Breast epithelium (tissue), 4 donors: Measurements from ENCODE around the gene ZCCHC14. TPM values are rescaled to one million over a fixed set of nuclear protein-coding genes. Genes with fewer than 3 reads are reported as not detected.
"Not testable (repeated sequence)": the region's sequence is repeated elsewhere in the genome, so short reads cannot be mapped to it uniquely, and the experiment has no call there.

Experiments
- DNase-seq, 2 donors: peaks; one replicate each; pipeline ENCODE4 v3.0.0-alpha.2; 2019; ENCODE audit warnings: low spot score in 2 of 2
- H3K27ac ChIP-seq, 2 donors: fragments of 200-600 bp; sonication (generic) in 1 of 2; one replicate each; pipeline ENCODE4 v1.5.1; 2016 to 2019; ENCODE audit warnings: mild to moderate bottlenecking in 1 of 2
- H3K27me3 ChIP-seq, 2 donors: fragments of 200-600 bp; sonication (generic) in 1 of 2; one replicate each; pipeline versions ENCODE4 v1.5.1 to v1.6.0; 2017 to 2019; ENCODE audit warnings: control low read depth in 1 of 2, mild to moderate bottlenecking in 1 of 2
- H3K36me3 ChIP-seq: fragments of 200-600 bp; one replicate; pipeline ENCODE4 v1.5.1; 2019
- H3K4me1 ChIP-seq, 2 donors: fragments of 200-600 bp; sonication (generic); one replicate each; pipeline ENCODE4 v1.5.1; 2016 to 2019; ENCODE audit warnings: control low read depth in 1 of 2
- H3K4me3 ChIP-seq, 3 donors: fragments of 200-600 bp; sonication (generic); 1 replicate in 2 of 3; 2 replicates in 1 of 3; pipeline ENCODE4 v1.5.1; 2016 to 2019; ENCODE audit warnings: mild to moderate bottlenecking in 3 of 3, moderate library complexity in 2 of 3
- H3K9me3 ChIP-seq, 2 donors: fragments of 200-600 bp; sonication (generic) in 1 of 2; one replicate each; pipeline ENCODE4 v1.5.1; 2016 to 2019; ENCODE audit warnings: control low read depth in 1 of 2
- CTCF ChIP-seq, 3 donors: fragments of 450-650 bp; IDR thresholded peaks; one replicate each; pipeline ENCODE4 v1.5.1; 2016 to 2017; ENCODE audit warnings: antibody characterized with exemption in 3 of 3, mild to moderate bottlenecking in 3 of 3, moderate library complexity in 3 of 3
- POLR2A ChIP-seq: fragments of 450-650 bp; IDR thresholded peaks from one replicate; pipeline ENCODE4 v1.6.1; 2016; ENCODE audit warnings: antibody characterized with exemption, mild to moderate bottlenecking, moderate library complexity
- POLR2AphosphoS5 ChIP-seq, 3 donors: sonication (generic); formaldehyde crosslinking; IDR thresholded peaks; one replicate each; pipeline ENCODE4 v1.6.1; 2017; ENCODE audit warnings: antibody characterized with exemption in 3 of 3
- intact Hi-C: fragments of 100-400 bp; cut with DNase I; formaldehyde crosslinking; loops from one replicate; pipeline ENCODE4 v1.15.1; 2023; ENCODE audit warnings: low total_unique reads
- total RNA-seq, 3 donors: library from RNA; depleted of rRNA; stranded (reverse); fragments of >200 nt; gene quantifications; one replicate each; pipeline ENCODE4 v1.1.0, GENCODE V29; 2016

ZCCHC14 gene
- total RNA-seq, 3 donors from 2014 or later = 15.2 to 21.0 (median 18.7) TPM

GRCh38 chr16:87498324-87499188 is 5.7 kb upstream of the ZCCHC14 start:
- intact Hi-C loops = no loop called here

GRCh38 chr16:87497767-87498290 is 5.0 kb upstream of the ZCCHC14 start:
- intact Hi-C loops = not testable (repeated sequence)

More at GRCh38 chr16:87498324-87499188, 5.7 kb upstream of the ZCCHC14 start:
- Histone ChIP-seq H3K36me3 (no peaks in the 10 kb centered on the region), H3K4me3 (no peak overlapping the region), H3K4me1 (no peaks in the 10 kb centered on the region), H3K27me3 (no peaks in the 10 kb centered on the region), H3K27ac (no peak overlapping the region), H3K9me3 (no peaks in the 10 kb centered on the region)
- DNase-seq = no peak
- TF ChIP-seq CTCF (IDR thresholded peaks at IDR 0.05) (no peak), POLR2A (no peak), POLR2AphosphoS5 (IDR thresholded peaks at IDR 0.05) (no peak)

DNA sequence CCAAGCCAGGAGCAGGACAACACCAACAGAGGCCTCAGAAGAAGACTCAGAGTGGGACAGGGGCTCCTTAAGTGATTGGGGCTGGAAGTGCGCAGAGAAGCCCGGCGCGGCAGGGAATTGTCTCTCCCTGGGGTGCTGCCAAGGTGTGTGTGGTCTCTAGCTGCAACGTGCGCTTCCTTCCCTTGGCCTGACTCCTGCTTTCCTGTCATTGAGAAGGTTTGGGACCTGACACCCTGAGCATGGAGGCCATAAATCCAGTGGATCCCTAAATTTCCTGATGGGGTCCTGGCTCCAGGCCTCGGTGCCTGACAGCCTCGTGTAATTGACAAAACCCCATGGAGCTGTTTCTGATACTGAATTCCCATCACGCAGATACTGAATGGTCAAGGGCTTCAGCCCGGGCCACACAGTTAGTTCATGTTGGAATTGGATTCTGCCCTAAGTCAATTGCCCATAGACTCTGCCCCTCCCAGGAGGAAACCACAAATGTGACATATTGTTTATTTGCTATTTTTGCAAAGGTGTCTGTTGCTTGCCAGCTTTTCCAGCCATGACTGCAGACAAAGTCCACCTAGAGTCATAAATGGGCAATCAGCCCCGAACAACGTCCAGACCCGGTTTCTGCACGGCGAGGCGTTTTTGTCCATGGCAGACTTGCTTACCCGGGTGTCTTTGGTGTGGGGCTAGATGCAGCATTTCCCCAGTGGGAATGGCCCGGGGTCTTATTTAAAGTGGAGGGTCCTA is 4.4 kb upstream of the ZCCHC14 start:
- H3K9me3 ChIP-seq, H3K4me1 ChIP-seq, H3K27ac ChIP-seq, intact Hi-C loops, H3K4me3 ChIP-seq, DNase-seq, H3K27me3 ChIP-seq, H3K36me3 ChIP-seq: not testable (repeated sequence)

More at GRCh38 chr16:87497767-87498290, 5.0 kb upstream of the ZCCHC14 start:
- H3K4me3 ChIP-seq, H3K4me1 ChIP-seq, H3K36me3 ChIP-seq, DNase-seq, H3K27ac ChIP-seq, H3K9me3 ChIP-seq, H3K27me3 ChIP-seq: not testable (repeated sequence)

GRCh38 chr16:87496447-87496801 is 3.6 kb upstream of the ZCCHC14 start:
- Histone ChIP-seq H3K27ac (no peak overlapping the region), H3K27me3 (no peaks in the 10 kb centered on the region), H3K36me3 (no peaks in the 10 kb centered on the region), H3K4me3 (no peak overlapping the region), H3K4me1 (no peaks in the 10 kb centered on the region), H3K9me3 (no peaks in the 10 kb centered on the region)
- no peak for TF ChIP-seq POLR2A
- TF ChIP-seq POLR2AphosphoS5 (IDR thresholded peaks at IDR 0.05) = no peak
- no peak for TF ChIP-seq CTCF (IDR thresholded peaks at IDR 0.05)
- intact Hi-C loops = no loop called here
- DNase-seq = no peak

- no peaks in the 10 kb centered on the region for H3K4me1 ChIP-seq
- no peaks in the 10 kb centered on the region for H3K9me3 ChIP-seq
- intact Hi-C loops = no loop called here
- H3K27me3 ChIP-seq = no peaks in the 10 kb centered on the region
- TF ChIP-seq CTCF (IDR thresholded peaks at IDR 0.05) (no peak), POLR2A (no peak), POLR2AphosphoS5 (IDR thresholded peaks at IDR 0.05) (no peak)
- no peak overlapping the region for H3K4me3 ChIP-seq
- H3K27ac ChIP-seq = no peak overlapping the region
- no peaks in the 10 kb centered on the region for H3K36me3 ChIP-seq
- no peak for DNase-seq
Observed at GRCh38 chr16:87495578-87496446, 3.0 kb upstream of the ZCCHC14 start.
